Caco-2 (cell line): ENCODE data around the gene HOXD11. TPM values are rescaled to one million over a fixed set of nuclear protein-coding genes. Genes with fewer than 3 reads are reported as not detected.
A peak's percentile ranks its signal among the peaks of the same experiment; 100 is the strongest.

Source experiments
- BruUV-seq: library from RNA; stranded (reverse); fragments of 400-500 nt; replicated peaks from 2 replicates; lab custom pipeline; 2021; lab: Mats Ljungman, UMichigan
- CTCF ChIA-PET: fragments of 300-600 bp; sonication (Branson Sonifier 250); formaldehyde crosslinking; loops from one replicate; lab custom pipeline; 2022; ENCODE audit warnings: antibody characterized with exemption; lab: Charles Lee
- POLR2A ChIA-PET: fragments of 300-600 bp; sonication (Branson Sonifier 250); formaldehyde crosslinking; loops from one replicate; lab custom pipeline; 2022; ENCODE audit warnings: antibody characterized with exemption; lab: Charles Lee
- DNase-seq, 2 experiments: peaks; one replicate each; pipeline versions ENCODE4 v3.0.0 to v3.0.0-alpha.2; 2020 to 2022
- H3K27me3 ChIP-seq: replicated peaks from 2 replicates; pipeline ENCODE4 v1.6.0; 2011; ENCODE audit warnings: low read length; ENCODE audit not compliant: control insufficient read depth, insufficient read depth
- H3K36me3 ChIP-seq: 2 replicates; pipeline ENCODE4 v1.5.1; 2011; ENCODE audit warnings: low read length; ENCODE audit not compliant: control insufficient read depth, insufficient read depth
- H3K4me1 ChIP-seq: fragments of 250-450 bp; sonication (Bioruptor Pico); 2 replicates; pipeline ENCODE4 v1.5.1; 2020; ENCODE audit warnings: mild to moderate bottlenecking
- H3K4me3 ChIP-seq: 2 replicates; pipeline ENCODE4 v1.5.1; 2011; ENCODE audit warnings: low read depth, mild to moderate bottlenecking, control low read depth, low read length
- H3K9me3 ChIP-seq: fragments of 250-450 bp; sonication (Bioruptor Pico); 2 replicates; pipeline ENCODE4 v1.5.1; 2020; ENCODE audit warnings: mild to moderate bottlenecking, moderate library complexity
- H3K27ac Mint-ChIP-seq: one replicate; pipeline ENCODE4 v1.8.0; 2022; ENCODE audit warnings: mixed read lengths; ENCODE audit not compliant: unreplicated experiment
- H3K27me3 Mint-ChIP-seq: one replicate; pipeline ENCODE4 v1.8.0; 2022; ENCODE audit warnings: mixed read lengths; ENCODE audit not compliant: insufficient read depth, unreplicated experiment
- H3K36me3 Mint-ChIP-seq: one replicate; pipeline ENCODE4 v1.8.0; 2022; ENCODE audit warnings: mild to moderate bottlenecking, mixed read lengths; ENCODE audit not compliant: insufficient read depth, unreplicated experiment
- H3K4me1 Mint-ChIP-seq: one replicate; pipeline ENCODE4 v1.8.0; 2022; ENCODE audit warnings: low read depth, mixed read lengths; ENCODE audit not compliant: unreplicated experiment
- H3K4me3 Mint-ChIP-seq: one replicate; pipeline ENCODE4 v1.8.0; 2022; ENCODE audit warnings: mild to moderate bottlenecking, moderate library complexity, mixed read lengths; ENCODE audit not compliant: unreplicated experiment
- H3K9me3 Mint-ChIP-seq: one replicate; pipeline ENCODE4 v1.8.0; 2022; ENCODE audit warnings: mixed read lengths; ENCODE audit not compliant: unreplicated experiment
- intact Hi-C: fragments of 100-400 bp; cut with micrococcal nuclease; formaldehyde crosslinking; loops from one replicate; pipeline ENCODE4 v1.10.0; 2022; ENCODE audit not compliant: unreplicated experiment
- total RNA-seq: library from RNA; stranded (reverse); gene quantifications from 2 replicates; pipeline ENCODE4 v1.2.3, GENCODE V29; 2022
- TF ChIP-seq, protein P1 (sequence below), 2 experiments: fragments of 200-600 bp in 1 of 2; IDR thresholded peaks; 1 replicate in 1 of 2; 2 replicates in 1 of 2; pipeline versions ENCODE4 v1.5.1 to v1.8.0; 2011 to 2022; ENCODE audit warnings: antibody characterized with exemption in 1 of 2, control low read depth in 1 of 2, inconsistent platforms in 1 of 2, low read depth in 1 of 2, low read length in 1 of 2, mild to moderate bottlenecking in 1 of 2, moderate library complexity in 1 of 2; ENCODE audit not compliant: insufficient read depth in 1 of 2, severe bottlenecking in 1 of 2, unreplicated experiment in 1 of 2

HOXD11 gene
- total RNA-seq, 1 experiment from 2014 or later, result not detected

DNA sequence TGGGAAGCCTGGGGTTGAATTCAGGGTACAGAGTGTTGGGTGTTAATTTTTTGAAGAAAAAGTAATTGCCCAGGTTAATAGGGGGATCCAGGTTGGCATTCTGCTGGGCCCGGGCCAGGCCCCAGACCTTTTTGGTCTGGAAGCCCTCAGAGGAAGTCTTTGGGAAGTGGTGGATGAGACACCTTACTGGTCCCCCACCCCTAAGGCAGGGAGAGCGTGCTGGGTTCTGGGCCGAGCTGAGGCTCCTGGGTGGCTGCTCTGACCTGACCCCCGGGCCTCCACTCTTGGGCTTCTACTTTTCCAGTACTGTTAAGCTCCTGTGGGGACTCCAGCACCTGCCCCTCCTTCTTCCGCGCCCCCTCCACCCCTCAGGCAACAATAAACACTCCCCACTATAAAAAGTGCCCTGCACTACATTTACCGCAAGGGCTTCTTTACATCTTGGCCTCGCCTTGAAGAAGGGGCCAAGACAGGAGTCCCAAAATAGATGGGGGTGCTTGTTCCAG lies 49.3 kb downstream of the HOXD11 start:
- no peaks in the 10 kb centered on the region for H3K36me3 Mint-ChIP-seq
- intact Hi-C loops, result no loop called here
- H3K36me3 ChIP-seq, result no peaks in the 10 kb centered on the region

DNA sequence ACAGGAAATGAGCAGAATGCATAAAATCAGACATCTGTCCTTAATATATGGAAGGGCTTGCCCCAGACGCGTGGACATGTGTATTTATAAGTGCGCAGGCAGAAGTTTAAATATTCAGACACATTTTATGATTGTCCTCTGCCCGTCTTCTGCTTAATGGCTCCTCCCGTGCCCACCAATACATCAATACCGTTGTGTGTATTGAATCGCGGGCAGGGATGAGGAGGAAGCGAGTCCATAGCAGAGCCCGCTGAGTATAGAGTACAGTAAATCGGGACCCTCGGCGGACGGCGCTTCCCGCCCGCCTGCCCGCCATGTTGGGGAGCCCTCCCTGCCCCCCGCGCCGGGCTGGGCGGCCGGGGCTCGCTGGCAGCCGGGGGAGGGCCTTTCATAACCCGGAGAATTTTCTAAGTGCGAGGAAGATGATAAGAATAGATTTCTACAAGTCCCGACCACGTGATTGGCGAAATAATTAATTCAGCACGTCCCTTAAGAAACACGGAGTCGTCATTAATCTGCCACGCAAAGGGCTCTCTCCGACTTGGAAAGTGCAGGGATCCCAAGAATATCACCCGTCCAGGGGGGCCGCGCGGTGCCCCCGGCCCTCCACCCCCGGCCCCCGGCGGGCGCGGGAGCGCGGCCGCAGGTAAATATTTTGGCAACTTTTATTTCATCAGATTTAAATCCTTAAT lies 49.9 kb downstream of the HOXD11 start, which contains the start of gene HOXD3:
HOXD3 (plus strand) TSS at position 501 of the 692 bp plus-strand sequence. CDS start 11,808 bp downstream, outside the sequence.
- no peaks in the 10 kb centered on the region for H3K4me1 ChIP-seq
- ChIA-PET CTCF (interaction anchor here (0.6 kb wide), 1 partner anchor 112 kb away, joined by 3 read pairs; the partner anchor contains the start of gene MTX2), POLR2A (no interaction called here)
- H3K36me3 Mint-ChIP-seq, result no peaks in the 10 kb centered on the region
- H3K36me3 ChIP-seq, result no peaks in the 10 kb centered on the region
- H3K27me3 Mint-ChIP-seq, result peaks cover 18% of the 10 kb centered on the region
- TF ChIP-seq, protein P1, sequence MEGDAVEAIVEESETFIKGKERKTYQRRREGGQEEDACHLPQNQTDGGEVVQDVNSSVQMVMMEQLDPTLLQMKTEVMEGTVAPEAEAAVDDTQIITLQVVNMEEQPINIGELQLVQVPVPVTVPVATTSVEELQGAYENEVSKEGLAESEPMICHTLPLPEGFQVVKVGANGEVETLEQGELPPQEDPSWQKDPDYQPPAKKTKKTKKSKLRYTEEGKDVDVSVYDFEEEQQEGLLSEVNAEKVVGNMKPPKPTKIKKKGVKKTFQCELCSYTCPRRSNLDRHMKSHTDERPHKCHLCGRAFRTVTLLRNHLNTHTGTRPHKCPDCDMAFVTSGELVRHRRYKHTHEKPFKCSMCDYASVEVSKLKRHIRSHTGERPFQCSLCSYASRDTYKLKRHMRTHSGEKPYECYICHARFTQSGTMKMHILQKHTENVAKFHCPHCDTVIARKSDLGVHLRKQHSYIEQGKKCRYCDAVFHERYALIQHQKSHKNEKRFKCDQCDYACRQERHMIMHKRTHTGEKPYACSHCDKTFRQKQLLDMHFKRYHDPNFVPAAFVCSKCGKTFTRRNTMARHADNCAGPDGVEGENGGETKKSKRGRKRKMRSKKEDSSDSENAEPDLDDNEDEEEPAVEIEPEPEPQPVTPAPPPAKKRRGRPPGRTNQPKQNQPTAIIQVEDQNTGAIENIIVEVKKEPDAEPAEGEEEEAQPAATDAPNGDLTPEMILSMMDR (IDR thresholded peaks at IDR 0.05; ENCODE audit: insufficient read depth in 1 of 2, low read depth in 1 of 2, low read length in 1 of 2, severe bottlenecking in 1 of 2, unreplicated experiment in 1 of 2), result no peak
- H3K4me3 ChIP-seq, result peak within 1 kb of the TSS; percentile 42
- no peak within 1 kb of the TSS for H3K27ac Mint-ChIP-seq
- no peaks in the 10 kb centered on the region for H3K4me1 Mint-ChIP-seq
- H3K27me3 ChIP-seq, result no peaks in the 10 kb centered on the region; the same call in 1 of the 2 replicates
- peak within 1 kb of the TSS; percentile 70 for H3K4me3 Mint-ChIP-seq
- H3K9me3 ChIP-seq, result no peaks in the 10 kb centered on the region
- intact Hi-C loops, result no loop called here
- no peaks in the 10 kb centered on the region for H3K9me3 Mint-ChIP-seq
- no peak for DNase-seq
- BruUV-seq, result no TSS peak

More for the DNA sequence above, 49.3 kb downstream of the HOXD11 start:
- TF ChIP-seq, protein P1 (IDR thresholded peaks at IDR 0.05; ENCODE audit: insufficient read depth in 1 of 2, low read depth in 1 of 2, low read length in 1 of 2, severe bottlenecking in 1 of 2, unreplicated experiment in 1 of 2), result no peak
- peak overlapping the region; percentile 45 for H3K4me3 Mint-ChIP-seq
- peaks cover 18% of the 10 kb centered on the region for H3K27me3 Mint-ChIP-seq
- DNase-seq, result no peak
- no peaks in the 10 kb centered on the region for H3K4me1 Mint-ChIP-seq
- no peaks in the 10 kb centered on the region for H3K9me3 Mint-ChIP-seq
- Histone ChIP-seq H3K4me3 (no peak overlapping the region), H3K27me3 (no peaks in the 10 kb centered on the region; the same call in 1 of the 2 replicates), H3K4me1 (no peaks in the 10 kb centered on the region), H3K9me3 (no peaks in the 10 kb centered on the region)
- POLR2A ChIA-PET, result no interaction called here
- no TSS peak for BruUV-seq
- H3K27ac Mint-ChIP-seq, result no peak overlapping the region
- CTCF ChIA-PET, result no interaction called here

DNA sequence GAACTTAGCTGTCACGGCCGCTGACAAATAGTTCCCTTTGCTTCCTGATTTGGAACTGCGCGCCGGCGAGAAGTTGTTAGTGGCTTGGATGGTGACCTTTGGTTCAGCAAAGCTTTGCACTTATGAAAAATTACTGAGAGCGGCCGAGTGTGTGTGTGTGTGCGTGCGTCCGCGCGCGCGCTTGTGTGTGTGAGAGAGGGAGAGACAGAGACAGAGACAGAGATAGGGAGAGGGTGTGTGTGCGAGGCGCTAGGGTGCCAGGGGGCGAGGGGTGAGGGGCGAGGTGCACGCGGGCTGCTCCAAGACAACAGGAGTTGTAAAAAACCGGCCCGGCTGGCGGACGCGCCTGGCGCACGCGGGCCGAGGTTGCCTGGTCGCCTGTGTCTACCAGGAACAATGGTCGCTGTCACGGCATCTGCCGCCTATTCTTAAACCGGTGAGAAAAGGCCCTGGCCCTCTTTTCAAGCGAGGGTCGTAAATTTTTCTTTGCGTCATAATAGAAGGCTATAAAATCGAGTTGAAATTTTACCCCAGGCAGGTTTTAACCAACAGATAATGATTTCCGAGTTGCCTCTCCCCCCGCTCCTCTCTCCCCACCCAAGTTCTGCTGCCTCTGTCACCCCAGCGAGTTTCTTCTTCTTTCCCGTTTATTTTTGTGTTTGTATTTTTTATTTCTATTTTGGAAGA lies 50.6 kb downstream of the HOXD11 start:
- Mint-ChIP-seq H3K4me3 (peak overlapping the region; percentile 70), H3K27me3 (peaks cover 18% of the 10 kb centered on the region), H3K27ac (no peak overlapping the region), H3K4me1 (no peaks in the 10 kb centered on the region), H3K9me3 (no peaks in the 10 kb centered on the region), H3K36me3 (no peaks in the 10 kb centered on the region)
- BruUV-seq, result no TSS peak
- H3K9me3 ChIP-seq, result no peaks in the 10 kb centered on the region
- no peaks in the 10 kb centered on the region; the same call in 1 of the 2 replicates for H3K27me3 ChIP-seq
- peak in 1 of 2 experiments; percentile 45 for DNase-seq
- peak overlapping the region; percentile 42 for H3K4me3 ChIP-seq
- TF ChIP-seq, protein P1 (IDR thresholded peaks at IDR 0.05; ENCODE audit: insufficient read depth in 1 of 2, low read depth in 1 of 2, low read length in 1 of 2, severe bottlenecking in 1 of 2, unreplicated experiment in 1 of 2), result no peak
- no peaks in the 10 kb centered on the region for H3K4me1 ChIP-seq
- no peaks in the 10 kb centered on the region for H3K36me3 ChIP-seq
- CTCF ChIA-PET, result interaction anchor here (0.6 kb wide), 1 partner anchor 112 kb away, joined by 3 read pairs; the partner anchor contains the start of gene MTX2
- POLR2A ChIA-PET, result no interaction called here
- intact Hi-C loops, result no loop called here
